Heart left ventricle (tissue), 16 donors: ENCODE results near the gene ADGRG6. TPM values are rescaled to one million over a fixed set of nuclear protein-coding genes. Genes with fewer than 3 reads are reported as not detected.

Source experiments
- ATAC-seq, 4 donors: fragments of 200-7000 bp; cut with Tn5 transposase; one replicate each; pipeline ENCODE4 v1.9.1; 2020 to 2022; ENCODE audit warnings: moderate library complexity in 4 of 4, mild to moderate bottlenecking in 3 of 4, moderate number of reproducible peaks in 1 of 4
- DNase-seq, 5 donors: peaks; one replicate each; pipeline ENCODE4 v3.0.0-alpha.2; 2020
- H3K27ac ChIP-seq, 12 donors: fragments of 200-600 bp; sonication (generic) in 4 of 12; one replicate each; pipeline versions ENCODE4 v1.5.0 to v1.8.0; 2016 to 2022; ENCODE audit warnings: mild to moderate bottlenecking in 2 of 12
- H3K27me3 ChIP-seq, 9 donors: fragments of 200-600 bp; sonication (generic) in 2 of 9; one replicate each; pipeline versions ENCODE4 v1.5.1 to v1.8.0; 2016 to 2022; ENCODE audit warnings: mild to moderate bottlenecking in 3 of 9
- H3K36me3 ChIP-seq, 9 donors: fragments of 200-600 bp; sonication (generic) in 2 of 9; one replicate each; pipeline versions ENCODE4 v1.5.0 to v1.8.0; 2018 to 2022; ENCODE audit warnings: mild to moderate bottlenecking in 2 of 9
- H3K4me1 ChIP-seq, 12 donors: fragments of 200-600 bp; sonication (generic) in 4 of 12; one replicate each; pipeline versions ENCODE4 v1.5.0 to v1.8.0; 2016 to 2022; ENCODE audit warnings: mild to moderate bottlenecking in 3 of 12
- H3K4me3 ChIP-seq, 12 donors: fragments of 200-600 bp; sonication (generic) in 4 of 12; one replicate each; pipeline versions ENCODE4 v1.5.0 to v1.8.0; 2017 to 2022; ENCODE audit warnings: mild to moderate bottlenecking in 9 of 12, moderate library complexity in 4 of 12
- H3K9me3 ChIP-seq, 12 donors: fragments of 200-600 bp; sonication (generic) in 4 of 12; one replicate each; pipeline versions ENCODE4 v1.5.0 to v1.8.0; 2016 to 2022; ENCODE audit warnings: mild to moderate bottlenecking in 1 of 12
- CTCF ChIP-seq, 12 donors: fragments of 200-600 bp; sonication (generic) in 4 of 12; IDR thresholded peaks; one replicate each; pipeline versions ENCODE4 v1.5.0 to v1.8.0; 2018 to 2022; ENCODE audit warnings: antibody characterized with exemption in 12 of 12, mild to moderate bottlenecking in 5 of 12
- POLR2A ChIP-seq, 2 donors: fragments of 450-650 bp; IDR thresholded peaks; one replicate each; pipeline ENCODE4 v1.6.1; 2017; ENCODE audit warnings: antibody characterized with exemption in 2 of 2, mild to moderate bottlenecking in 2 of 2, moderate library complexity in 2 of 2
- WGBS, 4 donors: extraction: QIAGEN DNeasy Blood & Tissue Kit in 2 of 4; methylation state at CpG; one replicate each; pipeline versions ENCODE4 v1.1.5 to v1.1.7; 2013 to 2018; 5-methylcytosine and 5-hydroxymethylcytosine counted together
- intact Hi-C, 10 donors: fragments of 100-400 bp; cut with DNase I; formaldehyde crosslinking; loops; one replicate each; pipeline versions ENCODE4 v1.11.1 to v1.14.2; 2022
- polyA plus RNA-seq, 2 donors: library from polyadenylated mRNA; stranded (reverse); fragments of 200-250 nt; gene quantifications; one replicate each; pipeline ENCODE4 v1.2.3, GENCODE V29; 2013
- total RNA-seq, 9 donors: library from RNA; depleted of rRNA in 2 of 9; stranded (reverse); fragments of >200 nt in 2 of 9; fragmentation: NEBNext Ultra II Directional in 3 of 9; extraction: Animal tissue kit (Norgen Biotek cat#: 25700) in 3 of 9; gene quantifications; one replicate each; pipeline versions ENCODE4 v1.1.0 to v1.2.4, GENCODE V29; 2016 to 2023
- donor health status: ischemic (EF 13 %, LVEDD 7.1; RV severe dilation, severe dysfunction).
- donor health status: healthy with polysubstance abuse.
- donor health status: DM: no; HTN: yes; CAD: no.
- donor health status: DM: no; HTN: no; CAD: no.
- donor health status: ischemic (EF 25% LVEDD 6.9; RV normal size, moderate dysfunction).
- donor health status: ischemic (EF 25% LVEDD 5.7; RV mildly dilated, moderate dysfunction).
- donor health status: healthy.
- donor health status: DM: yes; HTN: yes; CAD: no.
- donor health status: ischemic (EF 35%, LVEDD 5.7; RV mildly dilated, moderate dysfunction).
- donor health status: nonischemic (EF 11% LVEDD 7.7; RV severe dilation, severe dysfunction).
- donor health status: DM: yes; HTN: yes; CAD: no.
- donor health status: PGD.
- donor health status: ischemic (EF 29% LVEDD 5.4; RV normal size, mild dysfunction).
- donor health status: nonischemic (EF 23%, LVEDD 6.1; RV moderate dilation, normal function).

Gene ADGRG6
- total and polyA plus RNA-seq, 11 donors, result 0.61 to 10.5 (median 2.0) TPM

- DNase-seq (peak in 1 of 5 donors; percentile 51), ATAC-seq (no peak)
- WGBS, 4 donors, result 2 to 7% (median 3%) methylated on average over 13 of the region's 13 CpGs
- H3K4me1 ChIP-seq, result peaks cover 0 to 7% (median 0%) of the 10 kb centered on the region in 12 donors
- H3K27me3 ChIP-seq, result peaks cover 0 to 2% (median 0%) of the 10 kb centered on the region in 9 donors
- no peaks in the 10 kb centered on the region for H3K36me3 ChIP-seq
- H3K4me3 ChIP-seq, result no peak overlapping the region
- TF ChIP-seq CTCF (IDR thresholded peaks at IDR 0.05) (peak; percentile 74 to 89 (median 80)), POLR2A (IDR thresholded peaks at IDR 0.05) (no peak)
- no peaks in the 10 kb centered on the region for H3K9me3 ChIP-seq
- H3K27ac ChIP-seq, result no peak overlapping the region
- intact Hi-C loops, result loop anchor here (1.0 to 10.0 kb wide), 7 partner anchors 210 to 1540 kb away; no protein-coding TSS in a partner anchor
Measured at GRCh38 chr6:142474531-142475289, 172.9 kb downstream of the ADGRG6 start.

- peak in 1 of 5 donors; percentile 8 for DNase-seq
- intact Hi-C loops, result loop anchor here in 9 of 10 donors (5.0 to 10.0 kb wide), 6 partner anchors 208 to 1538 kb away; no protein-coding TSS in a partner anchor
- TF ChIP-seq POLR2A (IDR thresholded peaks at IDR 0.05), result no peak
- no peak for TF ChIP-seq CTCF (IDR thresholded peaks at IDR 0.05)
- 67 to 83% (median 77%) methylated on average over 2 of the region's 2 CpGs for WGBS, 4 donors
- Histone ChIP-seq H3K9me3 (no peaks in the 10 kb centered on the region), H3K4me1 (peaks cover 0 to 7% (median 0%) of the 10 kb centered on the region in 12 donors), H3K27ac (no peak overlapping the region), H3K27me3 (peaks cover 0 to 7% (median 0%) of the 10 kb centered on the region in 9 donors), H3K36me3 (no peaks in the 10 kb centered on the region), H3K4me3 (no peak overlapping the region)
- peak in 1 of 4 donors; percentile 54 for ATAC-seq
Measured at GRCh38 chr6:142476452-142476851, 174.6 kb downstream of the ADGRG6 start.

- intact Hi-C loops, result loop anchor here in 9 of 10 donors (5.0 to 10.0 kb wide), 6 partner anchors 207 to 1537 kb away; no protein-coding TSS in a partner anchor
- Histone ChIP-seq H3K27ac (no peak overlapping the region), H3K27me3 (peaks cover 0 to 7% (median 0%) of the 10 kb centered on the region in 9 donors), H3K36me3 (no peaks in the 10 kb centered on the region), H3K4me1 (peaks cover 0 to 7% (median 0%) of the 10 kb centered on the region in 12 donors), H3K4me3 (no peak overlapping the region), H3K9me3 (no peaks in the 10 kb centered on the region)
- 88 to 93% (median 91%) methylated on average over 2 of the region's 2 CpGs for WGBS, 4 donors
- no peak for TF ChIP-seq POLR2A (IDR thresholded peaks at IDR 0.05)
- TF ChIP-seq CTCF (IDR thresholded peaks at IDR 0.05), result no peak
- ATAC-seq, result no peak
- no peak for DNase-seq
Measured at GRCh38 chr6:142478117-142478516, 176.3 kb downstream of the ADGRG6 start.

- no peak for ATAC-seq
Measured at GRCh38 chr6:142481466-142481865, 179.7 kb downstream of the ADGRG6 start.

More at GRCh38 chr6:142481466-142481865, 179.7 kb downstream of the ADGRG6 start:
- H3K4me3 ChIP-seq, result no peak overlapping the region
- H3K4me1 ChIP-seq, result no peaks in the 10 kb centered on the region
- H3K27me3 ChIP-seq, result peaks cover 0 to 7% (median 0%) of the 10 kb centered on the region in 9 donors
- no peak overlapping the region for H3K27ac ChIP-seq
- WGBS, 4 donors, result 56 to 60% (median 57%) methylated on average over 4 of the region's 4 CpGs
- TF ChIP-seq POLR2A (IDR thresholded peaks at IDR 0.05) (no peak), CTCF (IDR thresholded peaks at IDR 0.05) (no peak)
- intact Hi-C loops, result no loop called here
- no peak for DNase-seq
- H3K9me3 ChIP-seq, result peaks cover 0 to 7% (median 0%) of the 10 kb centered on the region in 12 donors
- H3K36me3 ChIP-seq, result no peaks in the 10 kb centered on the region
